Measurements from ENCODE around the gene SKAP2. TPM values are rescaled to one million over a fixed set of nuclear protein-coding genes. Genes with fewer than 3 reads are reported as not detected.

Gene SKAP2
- total and polyA plus RNA-seq, 10 of the 15 experiments (the other 5 are each of a cell fraction or from before 2014, with no cell fraction given) = 10.9 to 40.6 (median 23.5) TPM

GRCh38 chr7:26862834-26863233 lies 1.6 kb downstream of the SKAP2 start (continued):
- TF ChIP-seq MTA3 (IDR thresholded peaks at IDR 0.05; ENCODE audit: borderline replicate concordance, low read length) = no peak
- TF ChIP-seq SKIL (IDR thresholded peaks at IDR 0.05; ENCODE audit: low read depth, poor library complexity, severe bottlenecking) = no peak
- TF ChIP-seq POU2F2 (IDR thresholded peaks at IDR 0.05; ENCODE audit: borderline replicate concordance, low read depth, low read length) = no peak

GRCh38 chr7:26861050-26861449 lies 3.3 kb downstream of the SKAP2 start:
- Histone ChIP-seq H3K36me3 (ENCODE audit: control insufficient read depth in 2 of 2, insufficient read depth in 2 of 2, low read length in 1 of 2) (no peaks in the 10 kb centered on the region), H3K79me2 (ENCODE audit: control insufficient read depth, insufficient read depth, low read length) (peaks cover 12% of the 10 kb centered on the region), H3K27me3 (replicated peaks in 1 of 2; ENCODE audit: control insufficient read depth in 2 of 2, insufficient read depth in 2 of 2, low read length in 1 of 2) (no peaks in the 10 kb centered on the region), H2AFZ (ENCODE audit: control insufficient read depth, low read depth, low read length) (no peak overlapping the region), H3K4me1 (ENCODE audit: control insufficient read depth, insufficient read depth, low read length) (0 out of 2 replicates have a peak, but pooled peaks cover 5% of the 10 kb centered on the region), H3K27ac (ENCODE audit: control insufficient read depth, insufficient read depth) (no peak overlapping the region), H4K20me1 (ENCODE audit: control insufficient read depth, insufficient read depth) (no peaks in the 10 kb centered on the region), H3K4me2 (ENCODE audit: control insufficient read depth, insufficient read depth) (no peak overlapping the region), H3K9ac (ENCODE audit: control insufficient read depth, insufficient read depth, low read length) (no peak overlapping the region), H3K4me3 (no peak overlapping the region), H3K9me3 (replicated peaks; ENCODE audit: control insufficient read depth, insufficient read depth, low read length) (no peaks in the 10 kb centered on the region; the same call in 2 of the 3 replicates)
- in situ Hi-C loops (cut with MboI) = no loop called here
- POLR2A ChIA-PET = no interaction called here
- CTCF ChIA-PET = interaction anchor here (2.4 to 9.0 kb wide), 2 partner anchors 289 to 301 kb away, joined by 15 to 49 read pairs; no protein-coding TSS in a partner anchor
- FAIRE-seq (no peak), DNase-seq (ENCODE audit: low read depth, low spot score) (no peak), ATAC-seq (no peak)
- WGBS (ENCODE audit: insufficient coverage, insufficient replicate concordance, low lambda C conversion rate, missing lambda C conversion rate) = 0% methylated on average over 1 of the region's 1 CpG
- BruUV-seq (replicated peaks) = no TSS peak
- SMC1A ChIA-PET (ENCODE audit: uncharacterized antibody, unreplicated experiment) = interaction anchor here (0.7 to 1.0 kb wide), 3 partner anchors 101 to 235 kb away, joined by 3 to 4 read pairs (median 3); no protein-coding TSS in a partner anchor
- intact Hi-C loops (cut with micrococcal nuclease; ENCODE audit: unreplicated experiment) = loop anchor here (5.0 kb wide), 1 partner anchor 894 kb away; no protein-coding TSS in a partner anchor
- RAD21 ChIA-PET (ENCODE audit: unreplicated experiment) = interaction anchor here (0.7 kb wide), 1 partner anchor 289 kb away, joined by 3 read pairs; no protein-coding TSS in a partner anchor
- TF ChIP-seq RFX5 (IDR thresholded peaks at IDR 0.05; ENCODE audit: low read depth, low read length) (no peak), SREBF2 (IDR thresholded peaks at IDR 0.05; ENCODE audit: low read length) (no peak), MEF2A (IDR thresholded peaks at IDR 0.05; ENCODE audit: insufficient read depth, low read depth, low read length) (no peak), YBX1 (IDR thresholded peaks at IDR 0.05) (no peak), MYC (IDR thresholded peaks at IDR 0.05; ENCODE audit: insufficient read depth, insufficient read length, insufficient replicate concordance, low read length, severe bottlenecking) (no peak), REST (IDR thresholded peaks at IDR 0.05; ENCODE audit: low read depth, low read length) (no peak), NKRF (conservative IDR thresholded peaks at IDR 0.05) (no peak), IRF3 (IDR thresholded peaks at IDR 0.05) (no peak)

Data from GM12878 (cell line).